ENCODE measurements around the gene DNAJC13. TPM values are rescaled to one million over a fixed set of nuclear protein-coding genes. Genes with fewer than 3 reads are reported as not detected.
"Not testable (repeated sequence)": the region's sequence is repeated elsewhere in the genome, so short reads cannot be mapped to it uniquely, and the experiment has no call there.

The DNAJC13 gene
- total RNA-seq, 1 experiment from 2014 or later = 27.2 TPM

DNA sequence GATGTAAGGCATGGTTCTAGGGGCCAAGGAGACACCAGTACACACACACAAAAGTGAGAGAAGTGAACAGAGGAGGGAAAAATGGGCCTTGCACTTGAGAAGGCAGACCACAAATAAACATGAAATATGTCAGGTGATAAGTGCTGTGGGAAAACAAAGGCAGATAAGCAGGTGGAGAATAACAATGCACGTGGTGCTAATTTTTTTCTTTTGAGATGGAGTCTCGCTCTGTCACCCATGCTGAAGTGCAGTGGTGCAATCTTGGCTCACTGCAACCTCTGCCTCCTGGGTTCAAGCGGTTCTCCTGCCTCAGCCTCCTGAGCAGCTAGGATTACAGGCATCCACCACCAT is 138.7 kb downstream of the DNAJC13 start:
- H3K9me3 ChIP-seq (replicated peaks); H3K27me3 ChIP-seq; DNase-seq; H3K36me3 ChIP-seq; H3K27ac ChIP-seq; H3K4me3 ChIP-seq; H3K4me1 ChIP-seq: not testable (repeated sequence)

DNA sequence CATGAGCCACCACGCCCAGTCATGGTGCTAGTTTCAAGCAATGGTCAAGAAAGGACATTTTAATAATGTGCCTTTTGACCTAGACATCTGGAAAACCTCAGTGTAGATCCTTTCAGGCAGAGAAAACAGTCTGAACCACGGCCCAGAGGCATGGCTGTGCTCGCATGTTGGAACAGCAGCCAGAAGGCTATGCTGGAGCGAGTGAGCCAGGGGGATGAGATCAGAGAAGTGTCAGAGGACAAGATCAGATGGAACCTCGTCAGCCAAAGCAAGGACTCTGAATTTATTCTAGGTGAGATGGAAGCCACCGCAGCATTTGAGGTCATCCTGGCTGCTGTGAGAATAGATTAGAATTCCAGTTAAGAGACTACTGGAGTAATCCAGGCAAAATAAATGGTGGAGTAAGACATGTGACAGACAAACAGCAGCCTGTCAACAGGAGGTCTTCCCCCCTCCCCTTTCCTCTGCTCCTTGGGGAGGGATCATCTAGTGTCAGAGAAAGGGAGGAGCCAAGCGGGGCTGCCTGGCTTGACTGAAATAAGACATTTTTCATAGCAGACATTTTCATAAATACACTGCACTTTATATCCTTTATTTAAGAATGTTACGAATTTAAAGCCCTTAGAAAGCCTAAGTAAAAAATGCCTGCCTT is 139.3 kb downstream of the DNAJC13 start:
- Histone ChIP-seq H3K27me3 (no peaks in the 10 kb centered on the region), H3K4me1 (no peaks in the 10 kb centered on the region), H3K36me3 (no peaks in the 10 kb centered on the region), H3K4me3 (no peak overlapping the region), H3K9me3 (replicated peaks) (no peaks in the 10 kb centered on the region), H3K27ac (no peak overlapping the region)
- no peak for DNase-seq

DNA sequence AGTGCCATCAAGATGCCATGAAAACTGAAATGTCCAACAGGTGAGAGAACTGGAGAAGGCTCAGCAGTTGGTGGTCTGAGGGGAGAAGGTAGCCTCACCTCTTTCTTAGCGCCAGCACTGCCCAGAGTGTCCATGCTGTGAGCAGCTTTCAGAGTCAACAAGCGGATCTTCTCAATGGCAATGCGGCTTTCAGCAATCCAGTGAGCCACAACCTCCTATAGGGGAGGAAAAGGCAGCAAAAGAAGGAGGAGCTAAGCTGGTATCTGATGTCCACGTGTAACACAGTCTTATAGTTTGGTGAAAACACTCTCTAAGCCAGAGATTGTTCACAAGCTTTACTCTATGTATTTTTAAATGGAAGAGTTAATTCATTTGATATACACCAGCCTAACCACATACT is 143.7 kb downstream of the DNAJC13 start:
- H3K9me3 ChIP-seq (replicated peaks) = no peaks in the 10 kb centered on the region
- H3K4me1 ChIP-seq = no peaks in the 10 kb centered on the region
- DNase-seq = no peak
- H3K27me3 ChIP-seq = no peaks in the 10 kb centered on the region
- H3K27ac ChIP-seq = no peak overlapping the region
- 0 out of 2 replicates have a peak, but pooled peaks cover 2% of the 10 kb centered on the region for H3K36me3 ChIP-seq
- H3K4me3 ChIP-seq = no peak overlapping the region

DNA sequence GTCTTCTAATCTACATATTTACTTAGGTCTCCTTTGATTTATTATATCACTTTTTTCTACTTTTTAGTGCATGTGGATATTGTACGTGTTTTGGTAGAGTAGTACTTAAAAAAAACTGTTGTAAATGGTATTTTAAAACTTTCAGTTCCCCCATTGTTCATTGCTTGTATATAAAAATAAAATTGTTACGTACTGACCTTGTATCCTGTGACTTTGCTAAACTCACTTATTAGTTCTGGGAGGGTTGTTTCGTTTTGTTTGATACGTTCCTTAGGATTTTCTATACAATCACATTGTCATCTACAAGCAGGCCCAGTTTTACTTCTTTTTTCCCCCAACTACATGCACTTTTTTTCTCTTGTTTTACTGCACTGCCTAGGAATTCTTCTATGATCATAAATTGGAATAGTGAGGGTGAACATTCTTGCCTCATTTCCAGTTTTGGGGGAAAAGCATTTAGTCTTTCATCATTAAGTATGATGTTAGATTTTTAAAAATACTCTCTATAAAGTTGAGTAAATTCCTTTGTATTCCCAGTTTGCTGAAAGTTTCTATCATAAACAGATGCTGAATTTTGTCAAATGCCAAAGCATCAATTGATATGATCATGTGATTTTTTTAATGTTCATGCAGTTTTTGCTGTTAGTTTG is 146.2 kb downstream of the DNAJC13 start:
- no peak overlapping the region for H3K27ac ChIP-seq
- H3K27me3 ChIP-seq = no peaks in the 10 kb centered on the region
- no peak for DNase-seq
- no peaks in the 10 kb centered on the region for H3K4me1 ChIP-seq
- 0 out of 2 replicates have a peak, but pooled peaks cover 2% of the 10 kb centered on the region for H3K36me3 ChIP-seq
- H3K4me3 ChIP-seq = no peak overlapping the region
- no peaks in the 10 kb centered on the region for H3K9me3 ChIP-seq (replicated peaks)

DNA sequence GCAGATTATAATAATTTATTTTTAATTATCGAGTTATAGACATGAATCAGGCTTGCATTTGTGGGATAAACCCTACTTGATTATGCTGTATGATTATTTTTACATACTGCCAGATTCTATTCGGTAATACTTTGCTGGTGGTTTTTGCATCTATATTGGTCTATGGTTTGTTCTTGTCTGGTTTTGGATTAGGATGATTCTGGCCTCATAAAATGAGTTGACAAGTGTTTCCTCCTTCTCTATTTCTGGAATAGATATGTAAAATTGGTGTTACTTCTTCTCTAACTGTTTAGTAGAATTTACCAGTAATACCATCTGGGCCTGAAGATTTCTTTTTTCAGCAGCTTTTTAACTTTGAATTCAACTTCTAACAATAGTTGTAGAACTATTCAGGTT is 146.8 kb downstream of the DNAJC13 start:
- no peak for DNase-seq
- H3K36me3 ChIP-seq = 0 out of 2 replicates have a peak, but pooled peaks cover 2% of the 10 kb centered on the region
- H3K4me1 ChIP-seq = no peaks in the 10 kb centered on the region
- H3K9me3 ChIP-seq (replicated peaks) = no peaks in the 10 kb centered on the region
- no peak overlapping the region for H3K4me3 ChIP-seq
- no peak overlapping the region for H3K27ac ChIP-seq
- H3K27me3 ChIP-seq = no peaks in the 10 kb centered on the region

DNA sequence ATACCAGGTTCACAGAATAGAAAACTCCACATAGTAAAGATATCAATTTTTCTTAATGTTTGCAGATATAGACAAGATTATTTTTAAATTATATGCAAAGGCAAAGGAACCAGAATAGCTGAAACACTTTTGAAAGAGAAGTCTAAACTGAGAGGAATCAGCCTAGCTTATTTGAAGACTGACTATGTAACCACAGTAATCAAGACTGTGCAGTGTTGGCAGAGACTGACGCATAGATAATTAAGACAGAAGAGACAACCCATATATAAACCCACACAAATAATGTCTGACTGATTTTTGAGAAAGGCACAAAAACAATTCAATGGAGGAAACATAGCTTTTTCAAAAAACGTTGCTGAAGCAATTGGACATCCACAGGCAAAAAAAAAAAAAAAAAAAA is 151.1 kb downstream of the DNAJC13 start:
- no peak overlapping the region for H3K27ac ChIP-seq
- no peaks in the 10 kb centered on the region for H3K4me1 ChIP-seq
- DNase-seq = no peak
- H3K4me3 ChIP-seq = no peak overlapping the region
- H3K27me3 ChIP-seq = no peaks in the 10 kb centered on the region
- H3K9me3 ChIP-seq (replicated peaks) = no peaks in the 10 kb centered on the region
- peaks cover 2% of the 10 kb centered on the region; the same call in 1 of the 2 replicates for H3K36me3 ChIP-seq

DNA sequence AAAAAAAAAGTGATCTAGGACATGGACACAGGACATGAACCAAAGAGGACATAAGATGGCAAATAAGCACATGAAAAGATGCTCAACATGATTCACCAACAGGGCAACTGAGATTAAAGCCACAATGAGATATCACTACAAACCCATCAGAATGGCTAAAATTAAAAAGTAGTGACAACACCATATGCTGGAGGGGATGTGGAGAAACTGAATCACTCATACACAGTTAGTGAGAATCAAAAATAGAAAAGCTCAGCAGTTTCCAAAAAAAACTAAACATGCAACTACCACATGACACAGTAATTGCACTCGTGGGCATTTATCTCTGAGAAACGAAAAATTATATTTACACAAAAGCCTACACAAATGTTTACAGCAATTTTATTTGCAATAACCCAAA is 151.9 kb downstream of the DNAJC13 start:
- Histone ChIP-seq H3K9me3 (replicated peaks) (no peaks in the 10 kb centered on the region), H3K4me3 (no peak overlapping the region), H3K4me1 (no peaks in the 10 kb centered on the region), H3K27ac (no peak overlapping the region), H3K27me3 (no peaks in the 10 kb centered on the region), H3K36me3 (peaks cover 5% of the 10 kb centered on the region)
- no peak for DNase-seq

DNA sequence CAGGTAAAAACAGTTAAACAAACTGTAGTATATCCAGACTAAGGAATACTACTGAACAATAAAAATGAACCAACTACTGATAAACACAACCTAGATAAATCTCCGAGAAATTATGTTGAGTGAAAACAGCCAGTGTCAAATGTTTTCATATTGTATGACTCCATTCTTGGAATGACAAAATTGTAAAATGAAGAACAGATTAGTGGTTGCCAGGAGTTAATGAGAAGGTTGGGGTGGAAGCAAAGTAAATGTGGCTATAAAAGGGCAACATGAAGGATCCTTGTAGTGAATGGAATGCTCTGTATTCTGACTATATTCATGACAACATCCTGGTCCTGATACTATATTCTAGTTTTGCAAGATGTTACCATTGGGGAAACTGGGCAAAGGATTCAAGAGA is 152.3 kb downstream of the DNAJC13 start:
- Histone ChIP-seq H3K27ac (no peak overlapping the region), H3K4me3 (no peak overlapping the region), H3K27me3 (no peaks in the 10 kb centered on the region), H3K36me3 (peaks cover 5% of the 10 kb centered on the region), H3K9me3 (replicated peaks) (no peaks in the 10 kb centered on the region), H3K4me1 (no peaks in the 10 kb centered on the region)
- no peak for DNase-seq

DNA sequence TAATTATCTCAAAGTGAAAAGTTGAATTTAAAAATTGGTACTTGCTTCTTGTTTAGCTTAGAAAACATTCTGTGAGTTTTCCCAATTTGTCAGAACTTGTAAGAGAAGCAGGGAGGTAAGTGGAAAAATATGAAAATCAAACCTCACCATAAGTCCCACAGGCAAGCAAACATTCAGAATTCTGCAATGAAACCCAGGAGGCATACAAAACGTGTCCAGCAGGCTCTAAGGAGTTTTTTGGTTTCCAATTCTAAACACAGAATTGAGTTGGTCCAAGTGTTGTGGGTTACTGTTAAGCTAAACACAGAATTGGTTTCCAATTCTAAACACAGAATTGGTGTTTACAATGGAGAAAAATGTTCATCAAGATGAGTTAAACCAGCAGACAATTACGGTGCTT is 152.7 kb downstream of the DNAJC13 start:
- Histone ChIP-seq H3K27ac (no peak overlapping the region), H3K4me3 (no peak overlapping the region)
- DNase-seq = no peak

DNA sequence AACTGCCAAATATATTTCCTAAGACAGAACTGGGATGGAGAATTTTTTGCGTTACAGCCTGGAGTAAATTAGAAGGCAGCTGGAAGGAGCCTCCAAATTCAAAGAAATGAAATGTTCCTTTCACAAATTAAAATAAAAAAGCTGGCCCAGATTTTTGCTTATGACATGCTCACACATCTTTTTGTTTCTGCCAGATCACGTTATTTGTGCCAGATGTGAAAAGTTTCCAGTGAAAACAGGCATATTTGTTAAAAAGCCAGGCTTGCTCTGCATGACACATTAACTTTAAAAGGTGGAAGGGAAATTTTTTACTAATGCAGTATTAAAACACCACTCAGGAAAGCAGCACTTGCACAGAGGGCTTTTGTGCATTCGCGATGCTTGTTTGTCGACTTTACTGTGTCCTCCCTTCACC is 156.5 kb downstream of the DNAJC13 start:
- Histone ChIP-seq H3K9me3 (replicated peaks) (no peaks in the 10 kb centered on the region), H3K4me1 (no peaks in the 10 kb centered on the region), H3K4me3 (no peak overlapping the region), H3K36me3 (peaks cover 12% of the 10 kb centered on the region), H3K27ac (no peak overlapping the region), H3K27me3 (no peaks in the 10 kb centered on the region)
- DNase-seq = no peak

More for the DNA sequence above, 152.7 kb downstream of the DNAJC13 start:
- Histone ChIP-seq H3K9me3 (replicated peaks) (no peaks in the 10 kb centered on the region), H3K36me3 (peaks cover 5% of the 10 kb centered on the region), H3K27me3 (no peaks in the 10 kb centered on the region), H3K4me1 (no peaks in the 10 kb centered on the region)

DNA sequence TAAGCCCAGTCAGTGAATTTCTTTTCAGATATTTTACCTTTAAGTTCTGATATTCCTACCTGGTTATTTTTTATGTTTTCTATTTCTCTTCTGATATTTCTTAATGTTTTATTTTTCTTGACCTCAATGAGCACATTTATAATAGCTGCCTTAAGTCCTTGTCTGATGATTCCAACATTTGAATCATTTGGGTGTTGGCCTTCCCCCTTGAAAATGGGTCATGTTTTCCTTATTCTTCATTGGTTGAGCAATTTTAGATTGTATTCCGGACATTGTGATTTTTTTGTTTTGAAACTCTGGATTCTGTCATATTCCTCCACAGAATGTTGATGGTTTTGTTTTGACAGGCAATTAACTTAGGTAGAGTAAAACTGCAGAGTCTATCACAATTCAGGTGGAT is 170.1 kb downstream of the DNAJC13 start:
- Histone ChIP-seq H3K36me3 (no peaks in the 10 kb centered on the region), H3K27me3 (no peaks in the 10 kb centered on the region), H3K4me3 (no peak overlapping the region), H3K9me3 (replicated peaks) (no peaks in the 10 kb centered on the region), H3K27ac (no peak overlapping the region), H3K4me1 (no peaks in the 10 kb centered on the region)
- DNase-seq = no peak

Other genes with a start within 250 kb of the DNAJC13 start
- not detected in 2 replicates for gene ACP3, start 100.1 kb upstream of the DNAJC13 start, total RNA-seq (2014; rRNA removed; shearing (Covaris generic))
- not detected in 2 replicates for gene ACKR4, start 179.8 kb downstream of the DNAJC13 start, total RNA-seq (2014; rRNA removed; shearing (Covaris generic))
- 18.5 and 21.7 TPM in 2 replicates for gene ACAD11, start 242.3 kb downstream of the DNAJC13 start, total RNA-seq (2014; rRNA removed; shearing (Covaris generic))
- 46.4 and 52.6 TPM in 2 replicates for gene UBA5, start 242.8 kb downstream of the DNAJC13 start, total RNA-seq (2014; rRNA removed; shearing (Covaris generic))